ENCODE results near the gene VIL1.

Gene VIL1

DNA sequence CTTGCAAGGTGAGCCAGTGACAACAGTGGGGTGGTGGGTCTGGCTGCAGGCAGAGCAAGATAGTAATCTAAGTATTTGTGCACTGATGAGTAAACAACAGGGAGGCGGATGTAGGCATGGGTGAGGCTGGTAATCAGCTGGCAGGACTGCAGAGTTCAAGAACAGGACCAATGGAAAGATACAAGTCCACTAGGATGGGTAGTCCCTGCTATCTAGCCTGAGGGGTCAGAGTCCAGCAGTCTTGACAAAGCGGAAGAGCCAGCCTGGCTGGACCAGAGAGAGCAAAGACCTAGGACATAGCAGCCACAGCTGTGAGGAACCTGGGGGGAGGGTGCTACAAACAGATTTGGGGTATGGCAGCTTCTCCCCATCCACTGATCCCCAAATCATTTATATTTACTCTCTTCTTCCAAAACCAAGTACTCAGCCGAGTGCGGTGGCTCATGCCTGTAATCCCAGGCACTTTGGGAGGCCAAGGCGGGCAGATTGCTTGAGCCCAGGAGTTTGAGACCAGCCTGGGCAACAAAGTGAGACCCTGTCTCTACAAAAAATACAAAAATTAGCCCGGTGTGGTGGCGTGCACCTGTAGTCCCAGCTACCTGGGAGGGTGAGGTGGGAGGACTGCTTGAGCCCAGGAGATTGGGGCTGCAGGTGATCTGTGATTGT lies 25.9 kb downstream of the VIL1 start:
- no peak for DNase-seq (ENCODE audit: low spot score)

DNA sequence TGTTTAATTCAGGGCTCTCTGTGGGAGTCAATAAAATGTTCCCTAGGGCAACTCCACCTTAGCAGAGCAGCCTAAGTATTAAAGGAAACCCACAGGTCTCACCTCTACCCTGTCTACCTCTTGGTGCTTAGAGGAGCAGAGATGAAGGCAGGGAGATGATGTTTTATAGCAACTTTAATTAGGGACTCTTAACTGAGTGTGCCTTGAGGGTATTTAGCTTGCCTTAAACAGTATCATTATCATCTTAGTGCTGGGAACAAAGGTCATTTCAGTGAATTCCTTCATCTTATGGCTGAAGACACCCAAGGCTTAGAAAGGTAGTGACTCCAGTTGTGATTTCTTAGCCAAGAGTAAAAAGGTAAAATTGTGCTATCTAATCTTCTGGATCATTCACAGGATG lies 26.7 kb downstream of the VIL1 start:
- DNase-seq (ENCODE audit: low spot score): no peak

DNA sequence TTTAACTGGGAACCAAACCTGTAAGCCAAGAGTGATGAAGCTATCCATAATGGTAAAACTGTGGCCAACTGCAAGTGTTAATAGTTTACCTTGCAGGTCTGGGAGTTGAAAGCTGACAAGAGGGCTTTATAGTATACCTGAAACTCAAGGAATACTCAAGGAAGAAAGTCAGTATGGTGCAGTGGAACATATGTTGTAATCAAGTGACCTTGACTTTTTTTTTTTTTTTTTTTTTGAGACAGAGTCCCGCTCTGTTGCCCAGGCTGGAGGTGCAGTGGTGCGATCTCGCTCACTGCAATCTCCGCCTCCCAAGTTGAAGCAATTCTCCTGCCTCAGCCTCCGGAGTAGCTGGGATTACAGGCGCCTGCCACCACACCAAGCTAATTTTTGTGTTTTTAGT lies 27.6 kb downstream of the VIL1 start:
- DNase-seq (ENCODE audit: low spot score): no peak

DNA sequence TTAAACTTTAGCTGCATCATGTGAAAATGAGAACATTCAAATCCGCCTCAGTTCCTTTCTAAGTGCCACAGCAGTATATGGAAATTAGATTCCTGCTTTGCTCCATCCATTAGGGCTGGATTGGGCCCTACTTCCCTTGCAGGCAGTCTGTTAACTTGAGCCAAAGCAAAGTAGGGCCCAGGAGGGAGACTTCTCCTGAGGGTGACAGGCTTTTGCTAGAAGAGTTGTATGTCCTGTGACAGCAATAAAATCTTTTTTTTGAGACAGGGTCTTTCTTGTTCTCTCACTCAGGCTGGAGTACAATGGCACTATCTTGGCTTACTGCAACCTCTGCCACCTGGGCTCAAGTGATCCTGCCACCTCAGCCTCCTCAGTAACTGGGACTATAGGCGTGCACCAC lies 28.1 kb downstream of the VIL1 start:
- no peak for DNase-seq (ENCODE audit: low spot score)

DNA sequence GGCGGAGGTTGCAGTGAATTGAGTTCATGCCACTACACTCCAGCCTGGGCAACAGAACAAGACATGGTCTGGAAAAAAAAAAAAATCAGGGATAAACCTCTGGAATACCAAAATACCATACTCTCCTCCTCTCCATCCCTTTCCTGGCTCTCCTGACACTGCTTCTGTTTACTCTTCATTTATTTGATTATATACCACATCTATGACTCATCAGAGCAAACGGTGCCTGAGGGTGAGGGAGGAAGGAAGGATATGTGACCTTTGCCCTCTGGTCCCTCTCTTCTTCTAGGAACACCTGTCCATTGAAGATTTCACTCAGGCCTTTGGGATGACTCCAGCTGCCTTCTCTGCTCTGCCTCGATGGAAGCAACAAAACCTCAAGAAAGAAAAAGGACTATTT lies 30.0 kb downstream of the VIL1 start:
- DNase-seq (ENCODE audit: low spot score): no peak

DNA sequence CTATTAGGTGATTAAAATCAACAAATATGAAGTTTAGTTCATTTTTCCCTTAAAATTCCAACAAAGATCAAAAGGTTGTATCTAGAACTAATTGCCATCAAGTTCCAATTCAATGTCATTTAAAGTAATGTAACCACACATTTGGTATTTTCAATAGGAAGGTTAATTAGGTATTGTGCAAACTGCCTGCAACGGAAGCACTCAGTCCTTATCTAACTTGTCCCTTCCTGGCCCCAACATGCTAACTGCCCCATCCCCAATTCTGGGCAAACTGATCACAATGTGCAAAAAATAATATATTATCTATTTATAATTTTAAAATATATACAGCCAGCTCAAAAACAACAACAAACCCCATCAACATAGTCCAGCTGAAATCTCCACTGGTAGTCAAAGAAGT lies 33.2 kb downstream of the VIL1 start:
- DNase-seq (ENCODE audit: low spot score): no peak

DNA sequence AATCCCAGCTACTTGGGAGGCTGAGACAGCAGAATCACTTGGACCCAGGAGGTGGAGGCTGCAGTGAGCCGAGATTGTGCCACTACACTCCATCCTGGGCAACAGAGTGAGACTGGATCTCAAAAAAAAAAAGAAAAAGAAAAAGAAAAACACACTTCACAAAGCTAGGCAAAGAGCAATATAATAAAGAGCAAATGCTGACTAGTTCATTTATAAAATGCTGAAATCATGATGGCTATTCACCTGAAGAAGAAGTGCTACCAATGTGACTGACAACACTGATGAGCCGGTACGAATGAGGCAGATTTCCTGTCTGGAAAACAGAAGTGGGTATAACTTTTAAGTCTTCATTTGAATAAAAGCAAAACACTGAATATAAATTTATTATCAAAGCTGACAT lies 37.9 kb downstream of the VIL1 start:
- DNase-seq (ENCODE audit: low spot score): no peak

DNA sequence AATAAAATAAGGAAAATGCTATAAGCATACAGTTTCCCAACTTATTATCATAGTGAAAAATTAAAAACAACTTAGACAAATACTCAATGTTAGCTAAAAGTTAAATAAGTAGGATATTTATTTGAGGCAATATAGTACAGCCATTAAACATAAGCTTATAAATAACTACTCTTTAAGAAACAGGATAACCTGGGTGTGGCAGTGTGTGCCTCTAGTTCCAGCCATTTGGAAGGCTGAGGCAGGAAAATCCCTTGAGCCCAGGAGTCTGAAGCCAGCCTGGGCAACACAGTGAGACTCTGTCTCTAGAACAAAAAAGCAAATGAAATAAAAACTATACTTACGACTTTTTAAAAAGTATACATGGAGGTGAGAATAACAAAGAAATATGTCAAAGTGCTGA lies 39.7 kb downstream of the VIL1 start:
- DNase-seq (ENCODE audit: low spot score): no peak

DNA sequence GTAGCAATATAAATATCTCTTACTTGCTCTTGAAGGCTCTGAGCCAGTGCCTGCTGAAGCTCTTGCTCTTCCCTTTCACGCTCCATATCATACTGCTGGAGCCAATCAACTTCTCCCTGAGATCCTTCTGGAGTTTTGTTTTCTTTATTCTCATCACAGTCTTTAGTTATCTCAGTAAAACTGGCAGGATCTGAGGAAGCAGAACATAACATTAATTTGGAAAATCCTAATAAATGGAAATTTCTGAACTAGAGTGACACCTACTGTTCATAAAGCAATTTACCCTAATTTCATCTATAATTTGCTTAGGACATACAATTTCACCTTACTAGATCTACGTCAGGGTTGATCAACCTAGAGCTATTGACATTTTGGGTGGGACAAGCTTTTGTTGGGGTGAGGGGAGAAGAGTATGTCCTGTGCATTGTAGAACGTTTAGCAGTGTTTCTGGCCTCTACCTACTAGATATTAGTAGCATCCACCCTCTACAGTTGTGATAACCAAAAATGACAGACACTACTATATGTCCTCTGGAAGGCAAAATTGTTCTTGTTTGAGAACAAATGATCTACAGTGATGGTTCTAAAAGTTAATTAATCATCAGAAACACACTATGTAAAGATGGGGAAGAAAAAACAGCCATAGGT lies 47.2 kb downstream of the VIL1 start:
- DNase-seq (ENCODE audit: low spot score): peak; percentile 14

DNA sequence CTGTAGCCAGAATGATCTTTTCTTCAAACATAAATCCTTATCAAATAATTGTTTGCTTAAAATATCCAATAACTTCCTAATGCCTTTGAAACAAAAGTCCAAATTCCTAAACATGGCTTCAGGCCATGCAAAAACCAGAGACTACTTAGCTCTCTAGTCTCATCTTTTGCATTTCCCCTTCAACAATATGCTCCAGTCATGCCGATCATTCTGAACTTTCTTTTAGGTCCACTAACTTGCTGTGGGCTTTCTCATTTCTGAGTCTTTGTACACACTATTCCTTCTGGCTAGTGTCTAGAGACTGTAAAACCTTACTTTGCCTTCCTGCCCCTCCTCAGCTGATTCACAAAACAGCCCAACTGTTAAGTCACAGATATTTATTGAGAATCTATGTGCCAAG lies 51.5 kb downstream of the VIL1 start:
- no peak for DNase-seq (ENCODE audit: low spot score)

DNA sequence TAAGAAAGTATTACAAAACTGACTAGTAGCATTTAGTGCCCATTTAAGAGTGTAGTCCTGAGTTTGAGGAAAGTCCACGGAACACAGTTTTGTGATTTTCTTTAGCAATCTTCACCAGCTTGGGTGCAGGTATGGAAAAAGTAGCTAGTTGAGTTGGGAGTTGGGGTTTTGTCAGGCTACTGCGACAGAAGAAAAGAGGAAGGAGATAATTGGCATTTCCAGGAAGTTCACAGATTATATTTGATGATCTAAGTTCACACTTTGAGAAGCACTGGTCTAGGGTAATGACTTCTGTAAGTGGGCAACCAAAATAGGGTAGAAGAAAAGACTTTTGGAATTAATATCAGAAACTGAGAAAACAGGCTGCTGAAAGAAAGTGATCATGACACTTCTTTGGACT lies 52.1 kb downstream of the VIL1 start:
- no peak for DNase-seq (ENCODE audit: low spot score)

DNA sequence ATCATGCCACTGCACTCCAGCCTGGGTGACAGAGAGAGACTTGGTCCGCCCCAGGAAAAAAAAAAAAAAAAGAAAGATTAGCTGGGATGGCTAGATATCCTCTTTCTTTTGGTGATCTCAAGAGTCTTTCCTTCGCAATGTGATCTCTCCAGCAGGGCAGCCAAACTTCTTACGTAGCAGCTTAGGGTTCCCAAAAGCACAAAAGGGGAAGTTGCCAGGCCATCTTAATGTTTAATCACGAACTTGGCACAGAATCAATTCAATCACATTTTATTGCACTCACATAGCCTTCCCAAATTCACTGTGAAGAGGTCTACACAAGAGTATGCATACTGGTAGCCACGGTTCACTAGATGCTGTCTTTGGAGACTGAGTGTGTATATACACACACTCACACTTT lies 53.1 kb downstream of the VIL1 start:
- no peak for DNase-seq (ENCODE audit: low spot score)

DNA sequence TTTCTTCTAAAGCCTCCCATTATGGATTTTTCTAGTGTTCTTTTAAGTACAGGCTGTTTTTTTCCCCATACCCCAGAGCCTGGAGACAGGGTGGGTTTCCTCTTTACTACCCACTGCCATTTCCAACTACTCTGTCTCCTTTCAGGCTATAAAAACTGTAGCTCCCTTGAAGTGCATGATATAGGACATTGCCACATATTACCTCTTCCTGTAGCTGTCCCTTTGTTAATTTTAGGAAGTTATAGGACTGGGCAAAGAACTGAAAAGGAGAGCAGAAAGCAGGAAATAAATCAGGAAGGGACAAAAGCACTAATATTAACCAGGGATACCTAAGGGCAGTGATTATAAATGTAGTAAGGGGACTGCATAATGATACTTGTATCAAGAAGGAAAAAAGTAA lies 54.1 kb downstream of the VIL1 start:
- no peak for DNase-seq (ENCODE audit: low spot score)

DNA sequence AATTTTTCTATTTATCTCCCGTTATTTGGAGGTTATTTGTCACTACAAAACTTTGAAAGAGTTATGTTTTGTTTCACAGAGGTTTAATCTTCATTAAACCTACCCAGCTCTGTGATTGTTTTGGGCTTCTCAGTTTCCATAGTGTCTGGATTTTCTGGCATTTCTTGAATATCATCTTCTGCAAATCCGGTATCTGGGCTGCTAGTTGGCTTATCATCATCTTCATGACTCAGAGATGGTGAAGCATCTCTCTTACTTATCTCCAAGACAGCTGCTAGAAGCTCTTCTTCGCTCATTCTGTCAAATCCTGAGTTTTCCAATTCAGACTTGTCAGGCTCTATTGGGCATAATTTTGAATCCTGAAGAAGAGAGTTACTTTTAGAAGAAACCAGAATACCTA lies 55.6 kb downstream of the VIL1 start:
- DNase-seq (ENCODE audit: low spot score): no peak

DNA sequence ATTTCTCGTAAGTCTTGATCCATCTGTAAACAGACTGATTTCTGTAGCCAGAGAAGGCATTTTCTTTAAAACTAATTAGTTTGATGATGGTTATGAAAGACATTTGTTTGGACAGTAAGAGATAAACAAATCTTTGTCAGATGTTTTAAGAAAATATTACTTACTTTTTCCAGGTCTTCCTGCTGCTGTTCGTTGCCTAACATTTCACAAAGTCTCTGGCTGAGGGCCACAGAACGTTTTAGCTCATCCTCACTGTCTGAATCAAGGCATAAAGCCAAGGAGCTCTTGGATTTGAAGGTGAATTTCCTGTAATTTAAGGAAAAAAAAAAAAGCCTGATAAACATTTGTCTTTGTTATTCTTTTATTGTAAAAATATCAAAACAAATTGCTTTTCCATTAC lies 57.8 kb downstream of the VIL1 start:
- DNase-seq (ENCODE audit: low spot score): no peak

DNA sequence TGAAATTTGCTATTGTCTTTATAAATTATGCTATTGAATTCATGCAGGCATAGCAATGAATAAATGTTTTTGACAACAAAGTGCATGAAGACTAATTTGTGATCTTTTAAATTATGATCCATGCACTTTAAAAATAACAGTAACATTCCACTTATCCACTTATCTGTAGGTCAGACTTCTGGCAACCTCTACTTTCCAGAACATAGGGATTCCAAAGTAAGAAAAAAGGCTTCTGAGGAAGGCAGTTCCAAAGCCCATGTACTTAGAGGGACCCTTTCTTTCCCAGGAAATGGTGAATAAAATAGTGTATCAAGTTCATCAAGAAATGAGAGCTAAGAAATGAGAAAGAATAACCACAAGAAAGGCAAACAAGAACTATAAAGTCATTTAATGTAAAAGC lies 58.3 kb downstream of the VIL1 start:
- no peak for DNase-seq (ENCODE audit: low spot score)

DNA sequence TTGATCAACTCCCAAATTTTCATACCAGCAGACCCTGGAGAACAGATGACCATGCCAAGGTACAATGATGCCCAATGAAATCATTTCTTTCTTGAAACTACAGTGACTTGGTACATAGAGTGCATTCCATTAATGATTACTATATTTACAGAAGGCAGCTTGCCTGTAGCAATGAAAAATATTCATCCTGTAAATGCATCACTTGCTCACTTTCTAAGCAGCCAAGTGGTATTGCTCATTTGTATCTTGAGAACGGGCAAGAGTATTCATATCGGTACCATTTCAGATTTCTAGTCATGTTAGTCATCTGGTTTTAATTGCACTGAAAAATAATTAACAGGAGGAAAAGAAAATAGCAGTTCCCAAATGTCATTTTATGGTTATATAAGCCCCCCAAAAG lies 59.6 kb downstream of the VIL1 start:
- no peak for DNase-seq (ENCODE audit: low spot score)

DNA sequence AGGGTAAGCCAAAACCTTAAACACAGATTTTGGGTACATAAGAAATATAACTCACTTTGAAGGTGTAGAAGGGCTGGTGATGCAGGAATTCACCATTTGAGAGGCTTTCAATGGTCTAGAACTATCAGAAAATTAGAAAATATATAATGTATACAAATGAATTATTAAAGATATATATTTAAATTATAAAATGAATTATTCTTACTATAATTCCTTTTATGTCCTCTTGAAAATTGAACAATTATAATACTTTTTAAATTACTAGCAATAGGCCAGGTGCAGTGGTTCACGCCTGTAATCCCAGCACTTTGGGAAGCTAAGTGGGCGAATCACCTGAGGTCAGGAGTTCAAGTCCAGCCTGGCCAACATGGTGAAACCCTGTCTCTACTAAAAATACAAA lies 60.7 kb downstream of the VIL1 start:
- DNase-seq (ENCODE audit: low spot score): no peak

DNA sequence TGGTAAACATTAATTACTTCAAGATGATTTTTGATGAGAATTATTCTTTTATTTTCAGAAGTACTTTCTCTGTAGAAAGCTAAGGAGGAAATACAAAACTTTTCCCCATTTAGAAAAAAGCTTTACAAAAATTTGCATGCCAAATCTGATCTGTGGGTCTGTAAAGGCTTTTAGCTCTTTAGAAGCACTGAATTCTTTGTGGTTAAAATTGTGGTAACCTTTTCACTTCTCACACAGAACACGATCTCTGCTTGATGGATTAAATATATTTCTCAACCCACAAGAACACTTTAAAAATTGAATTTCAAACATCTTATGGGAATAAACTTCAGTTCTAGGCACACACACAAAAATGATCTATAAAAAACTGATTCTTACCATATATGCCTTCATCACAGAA lies 63.7 kb downstream of the VIL1 start:
- no peak for DNase-seq (ENCODE audit: low spot score)

DNA sequence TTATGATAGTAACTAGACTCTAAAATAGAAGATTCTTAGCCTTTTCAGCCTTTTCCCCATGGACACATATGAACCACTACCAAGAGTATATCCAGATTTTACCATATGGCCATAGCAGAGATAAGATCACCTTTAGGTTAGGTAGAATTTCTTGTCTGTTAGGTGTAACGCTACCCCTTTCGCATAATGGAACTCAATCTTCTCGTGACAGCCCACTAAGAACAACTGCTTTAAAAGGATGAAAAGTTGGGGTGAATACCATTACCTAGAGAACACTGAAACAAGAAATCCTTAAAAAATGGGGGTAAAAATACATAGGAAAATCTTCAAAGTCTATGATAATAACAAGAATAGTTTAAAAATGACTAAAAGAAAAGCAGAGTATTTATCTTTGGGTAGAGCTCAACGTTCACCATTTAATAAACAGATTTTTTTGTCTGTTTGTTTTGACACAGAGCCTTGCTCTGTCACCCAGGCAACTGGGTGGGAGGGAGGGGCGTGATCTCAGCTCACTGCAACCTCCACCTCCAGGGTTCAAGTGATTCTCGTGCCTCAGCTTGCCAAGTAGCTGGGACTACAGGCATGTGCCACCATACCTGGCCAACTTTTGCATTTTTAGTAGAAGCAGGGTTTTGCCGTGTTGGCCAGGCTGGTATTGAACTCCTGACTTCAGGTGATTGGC lies 67.2 kb downstream of the VIL1 start:
- DNase-seq (ENCODE audit: low spot score): no peak

DNA sequence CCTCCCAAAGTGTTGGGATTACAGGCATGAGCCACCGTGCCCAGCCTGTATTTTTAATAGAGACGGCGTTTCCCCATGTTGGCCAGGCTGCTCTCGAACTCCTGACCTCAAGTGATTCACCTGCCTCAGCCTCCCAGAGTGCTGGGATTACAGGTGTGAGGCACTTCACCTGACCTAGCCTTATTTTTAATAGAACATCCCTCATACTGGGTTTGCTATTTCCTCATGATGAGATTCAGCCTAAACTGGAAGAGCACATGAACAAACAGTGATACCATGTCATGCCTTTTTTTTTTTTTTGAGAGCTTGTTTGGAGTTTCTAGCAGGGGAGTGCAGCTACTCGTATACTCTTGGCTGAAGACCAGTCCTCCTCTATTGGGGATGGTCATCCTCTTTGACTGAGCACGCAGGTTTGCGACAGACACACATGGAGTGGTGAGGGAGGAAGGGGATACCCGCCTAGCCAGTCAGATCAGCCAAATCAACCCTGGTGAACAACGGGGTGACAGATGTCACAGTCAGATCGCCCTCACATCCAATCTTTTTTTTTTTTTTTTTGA lies 81.7 kb downstream of the VIL1 start:
- no peak for DNase-seq (ENCODE audit: low spot score)

DNA sequence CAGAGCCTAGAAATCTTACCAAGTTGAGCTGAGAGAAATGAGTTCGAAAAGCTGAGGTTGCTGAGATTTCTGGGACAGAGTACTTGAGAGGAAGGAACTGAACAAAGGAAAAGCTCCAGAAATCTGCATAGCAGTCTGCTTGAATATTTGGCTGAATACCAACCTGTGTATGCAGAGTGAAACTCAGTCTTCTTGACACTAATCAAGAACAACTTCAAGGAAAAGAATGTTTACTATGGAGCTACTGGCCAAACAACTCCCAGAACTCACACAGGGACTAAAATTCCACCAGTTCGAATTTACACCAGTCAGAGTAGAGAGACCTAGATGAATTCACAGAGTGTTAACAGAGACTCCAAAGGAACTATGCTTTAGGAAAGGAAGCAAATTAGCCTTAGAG lies 82.7 kb downstream of the VIL1 start:
- peak; percentile 7 for DNase-seq (ENCODE audit: low spot score)
